ENCODE data around the gene MBNL1.

MBNL1 gene

DNA sequence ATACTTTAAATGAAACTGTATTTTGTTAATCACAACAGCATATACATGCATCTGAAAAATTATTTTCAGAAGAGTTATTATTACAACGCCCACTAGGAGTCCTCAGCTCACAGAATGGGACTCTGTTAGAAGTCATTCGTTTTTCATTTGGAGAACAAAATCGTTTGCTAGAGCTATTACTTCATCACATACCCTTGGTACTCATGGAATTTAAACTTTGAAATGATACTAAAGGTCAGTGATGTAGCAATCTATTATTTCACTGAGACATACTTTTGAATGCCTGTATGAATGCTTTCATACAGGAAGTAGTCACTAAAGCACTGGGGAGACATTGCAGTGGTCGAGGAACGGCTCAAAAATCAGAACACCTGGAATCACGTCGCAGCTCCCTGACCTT lies 198.1 kb downstream of the MBNL1 start:
- H2AFZ ChIP-seq (ENCODE audit: insufficient read depth, low read length, poor library complexity), result no peak overlapping the region
- H4K8ac ChIP-seq (ENCODE audit: low read depth, low read length), result no peak overlapping the region
- H3K9ac ChIP-seq (ENCODE audit: low read length), result no peak overlapping the region
- peak; percentile 49 to 95 for DNase-seq
- no peaks in the 10 kb centered on the region for H3K36me3 ChIP-seq (ENCODE audit: control insufficient read depth in 1 of 2, insufficient read depth in 2 of 2, low read length in 2 of 2)
- H3K4me1 ChIP-seq (ENCODE audit: control insufficient read depth in 1 of 2, insufficient read depth in 2 of 2, low read length in 2 of 2), result no peaks in the 10 kb centered on the region
- no peaks in the 10 kb centered on the region for H3K9me3 ChIP-seq (ENCODE audit: insufficient read depth, low read depth, low read length)
- no peaks in the 10 kb centered on the region for H3K79me2 ChIP-seq (ENCODE audit: control insufficient read depth, insufficient read depth, low read length, poor library complexity)
- no CpG with 5 or more reads among the region's 7 CpGs for WGBS (ENCODE audit: extremely low coverage, insufficient coverage, insufficient read length)
- no peak overlapping the region for H2BK5ac ChIP-seq (ENCODE audit: low read depth, low read length, poor library complexity)
- H4K91ac ChIP-seq (ENCODE audit: low read depth, low read length), result no peak overlapping the region
- H3K27me3 ChIP-seq (ENCODE audit: insufficient read depth, low read length), result no peaks in the 10 kb centered on the region
- H3K23ac ChIP-seq (ENCODE audit: low read length), result no peak overlapping the region
- no peaks in the 10 kb centered on the region for H3K79me1 ChIP-seq (ENCODE audit: low read length)
- H3K4ac ChIP-seq (ENCODE audit: low read depth, low read length), result no peak overlapping the region
- H3K4me3 ChIP-seq (ENCODE audit: low read depth, low read length), result no peak overlapping the region
- no peak overlapping the region for H3K27ac ChIP-seq (ENCODE audit: low read depth, low read length)
- no peak overlapping the region for H3K4me2 ChIP-seq (ENCODE audit: low read length)
- no peak overlapping the region for H3K14ac ChIP-seq (ENCODE audit: low read length)
- no peak overlapping the region for H4K12ac ChIP-seq (ENCODE audit: low read depth, low read length)
- H2BK120ac ChIP-seq (ENCODE audit: insufficient read depth, low read length, poor library complexity), result no peak overlapping the region
- no peak overlapping the region for H2AK5ac ChIP-seq (ENCODE audit: low read length)
- no peak overlapping the region for H2BK12ac ChIP-seq (ENCODE audit: low read length)
- no peak overlapping the region for H3K18ac ChIP-seq (ENCODE audit: low read length)

DNA sequence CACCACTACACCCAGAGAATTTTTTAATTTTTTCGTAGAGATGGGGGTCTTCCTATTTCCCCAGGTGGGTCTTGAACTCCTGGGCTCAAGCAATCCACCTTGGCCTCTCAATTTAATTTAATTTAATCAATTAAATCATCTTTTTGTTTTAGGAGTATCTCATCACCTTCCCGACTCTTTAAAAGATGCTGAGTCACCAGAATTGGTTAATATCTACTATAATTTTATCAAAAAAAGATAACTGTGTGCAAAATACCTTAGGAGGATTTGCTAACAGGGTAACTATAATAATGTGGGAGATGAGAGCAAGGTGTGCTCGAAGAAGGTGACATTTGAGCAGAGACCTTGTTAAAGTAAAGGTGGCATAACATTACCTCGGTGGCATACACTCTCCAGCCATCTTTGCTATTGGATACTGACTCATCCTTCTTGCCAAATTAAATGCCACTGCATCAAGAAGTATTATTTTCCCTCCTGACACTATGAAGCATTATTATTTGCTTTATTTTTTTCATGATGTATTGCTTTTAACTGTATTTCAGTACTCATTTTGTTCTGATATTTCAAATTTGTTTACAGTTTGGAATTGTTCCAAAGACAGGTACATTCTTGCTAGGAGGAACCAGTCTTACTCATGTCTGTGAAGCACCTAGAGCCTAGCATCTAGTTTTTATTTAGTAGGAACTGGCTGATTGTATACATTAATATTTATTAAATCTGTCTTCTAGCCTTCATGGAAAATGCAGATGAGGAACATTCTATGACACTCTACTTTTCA lies 200.7 kb downstream of the MBNL1 start:
- H4K12ac ChIP-seq (ENCODE audit: low read depth, low read length), result no peak overlapping the region
- no peak overlapping the region for H3K27ac ChIP-seq (ENCODE audit: low read depth, low read length)
- no peak overlapping the region for H3K4me3 ChIP-seq (ENCODE audit: low read depth, low read length)
- no peak overlapping the region for H3K4me2 ChIP-seq (ENCODE audit: low read length)
- no peak overlapping the region for H3K14ac ChIP-seq (ENCODE audit: low read length)
- no peaks in the 10 kb centered on the region for H3K36me3 ChIP-seq (ENCODE audit: control insufficient read depth in 1 of 2, insufficient read depth in 2 of 2, low read length in 2 of 2)
- H3K23ac ChIP-seq (ENCODE audit: low read length), result no peak overlapping the region
- H4K8ac ChIP-seq (ENCODE audit: low read depth, low read length), result no peak overlapping the region
- no peak overlapping the region for H2AFZ ChIP-seq (ENCODE audit: insufficient read depth, low read length, poor library complexity)
- no peak overlapping the region for H3K18ac ChIP-seq (ENCODE audit: low read length)
- no peak overlapping the region for H2AK5ac ChIP-seq (ENCODE audit: low read length)
- peak in 1 of 2 donors; percentile 20 for DNase-seq
- H3K9ac ChIP-seq (ENCODE audit: low read length), result no peak overlapping the region
- no peak overlapping the region for H4K91ac ChIP-seq (ENCODE audit: low read depth, low read length)
- H2BK5ac ChIP-seq (ENCODE audit: low read depth, low read length, poor library complexity), result no peak overlapping the region
- no peaks in the 10 kb centered on the region for H3K9me3 ChIP-seq (ENCODE audit: insufficient read depth, low read depth, low read length)
- no peaks in the 10 kb centered on the region for H3K79me1 ChIP-seq (ENCODE audit: low read length)
- no peaks in the 10 kb centered on the region for H3K79me2 ChIP-seq (ENCODE audit: control insufficient read depth, insufficient read depth, low read length, poor library complexity)
- H3K4ac ChIP-seq (ENCODE audit: low read depth, low read length), result no peak overlapping the region
- H2BK12ac ChIP-seq (ENCODE audit: low read length), result no peak overlapping the region
- H3K27me3 ChIP-seq (ENCODE audit: insufficient read depth, low read length), result no peaks in the 10 kb centered on the region
- WGBS (ENCODE audit: extremely low coverage, insufficient coverage, insufficient read length), result no CpG with 5 or more reads among the region's 4 CpGs
- H3K4me1 ChIP-seq (ENCODE audit: control insufficient read depth in 1 of 2, insufficient read depth in 2 of 2, low read length in 2 of 2), result no peaks in the 10 kb centered on the region
- H2BK120ac ChIP-seq (ENCODE audit: insufficient read depth, low read length, poor library complexity), result no peak overlapping the region

GRCh38 chr3:152470095-152470494 lies 201.4 kb downstream of the MBNL1 start:
- H4K8ac ChIP-seq (ENCODE audit: low read depth, low read length), result no peak overlapping the region
- H3K4ac ChIP-seq (ENCODE audit: low read depth, low read length), result no peak overlapping the region
- H3K4me1 ChIP-seq (ENCODE audit: control insufficient read depth in 1 of 2, insufficient read depth in 2 of 2, low read length in 2 of 2), result no peaks in the 10 kb centered on the region
- H4K91ac ChIP-seq (ENCODE audit: low read depth, low read length), result no peak overlapping the region
- no peak overlapping the region for H2BK120ac ChIP-seq (ENCODE audit: insufficient read depth, low read length, poor library complexity)
- no peaks in the 10 kb centered on the region for H3K36me3 ChIP-seq (ENCODE audit: control insufficient read depth in 1 of 2, insufficient read depth in 2 of 2, low read length in 2 of 2)
- no peak overlapping the region for H2AK5ac ChIP-seq (ENCODE audit: low read length)
- no peak overlapping the region for H2BK5ac ChIP-seq (ENCODE audit: low read depth, low read length, poor library complexity)
- H3K79me1 ChIP-seq (ENCODE audit: low read length), result no peaks in the 10 kb centered on the region
- H3K79me2 ChIP-seq (ENCODE audit: control insufficient read depth, insufficient read depth, low read length, poor library complexity), result no peaks in the 10 kb centered on the region
- H3K18ac ChIP-seq (ENCODE audit: low read length), result no peak overlapping the region
- no peak overlapping the region for H3K9ac ChIP-seq (ENCODE audit: low read length)
- H3K9me3 ChIP-seq (ENCODE audit: insufficient read depth, low read depth, low read length), result no peaks in the 10 kb centered on the region
- H3K23ac ChIP-seq (ENCODE audit: low read length), result no peak overlapping the region
- H4K12ac ChIP-seq (ENCODE audit: low read depth, low read length), result no peak overlapping the region
- H3K4me3 ChIP-seq (ENCODE audit: low read depth, low read length), result no peak overlapping the region
- no peak overlapping the region for H3K14ac ChIP-seq (ENCODE audit: low read length)
- H2AFZ ChIP-seq (ENCODE audit: insufficient read depth, low read length, poor library complexity), result no peak overlapping the region
- WGBS (ENCODE audit: extremely low coverage, insufficient coverage, insufficient read length), result no CpG with 5 or more reads among the region's 4 CpGs
- H3K27ac ChIP-seq (ENCODE audit: low read depth, low read length), result no peak overlapping the region
- H3K27me3 ChIP-seq (ENCODE audit: insufficient read depth, low read length), result no peaks in the 10 kb centered on the region
- H3K4me2 ChIP-seq (ENCODE audit: low read length), result no peak overlapping the region
- peak in 1 of 2 donors; percentile 73 for DNase-seq
- H2BK12ac ChIP-seq (ENCODE audit: low read length), result no peak overlapping the region

- no peak overlapping the region for H4K8ac ChIP-seq (ENCODE audit: low read depth, low read length)
- no peak overlapping the region for H3K14ac ChIP-seq (ENCODE audit: low read length)
- no peaks in the 10 kb centered on the region for H3K79me1 ChIP-seq (ENCODE audit: low read length)
- H4K12ac ChIP-seq (ENCODE audit: low read depth, low read length), result no peak overlapping the region
- H3K4me1 ChIP-seq (ENCODE audit: control insufficient read depth in 1 of 2, insufficient read depth in 2 of 2, low read length in 2 of 2), result no peaks in the 10 kb centered on the region
- H2AFZ ChIP-seq (ENCODE audit: insufficient read depth, low read length, poor library complexity), result no peak overlapping the region
- H3K18ac ChIP-seq (ENCODE audit: low read length), result no peak overlapping the region
- no peak overlapping the region for H3K23ac ChIP-seq (ENCODE audit: low read length)
- no peak overlapping the region for H3K27ac ChIP-seq (ENCODE audit: low read depth, low read length)
- H3K36me3 ChIP-seq (ENCODE audit: control insufficient read depth in 1 of 2, insufficient read depth in 2 of 2, low read length in 2 of 2), result no peaks in the 10 kb centered on the region
- H4K91ac ChIP-seq (ENCODE audit: low read depth, low read length), result no peak overlapping the region
- no peaks in the 10 kb centered on the region for H3K79me2 ChIP-seq (ENCODE audit: control insufficient read depth, insufficient read depth, low read length, poor library complexity)
- no peak overlapping the region for H3K9ac ChIP-seq (ENCODE audit: low read length)
- no peak overlapping the region for H2BK12ac ChIP-seq (ENCODE audit: low read length)
- no peak overlapping the region for H3K4me2 ChIP-seq (ENCODE audit: low read length)
- H2BK120ac ChIP-seq (ENCODE audit: insufficient read depth, low read length, poor library complexity), result no peak overlapping the region
- H2AK5ac ChIP-seq (ENCODE audit: low read length), result no peak overlapping the region
- H3K4me3 ChIP-seq (ENCODE audit: low read depth, low read length), result no peak overlapping the region
- no peak overlapping the region for H3K4ac ChIP-seq (ENCODE audit: low read depth, low read length)
- H3K27me3 ChIP-seq (ENCODE audit: insufficient read depth, low read length), result no peaks in the 10 kb centered on the region
- no peaks in the 10 kb centered on the region for H3K9me3 ChIP-seq (ENCODE audit: insufficient read depth, low read depth, low read length)
- no peak overlapping the region for H2BK5ac ChIP-seq (ENCODE audit: low read depth, low read length, poor library complexity)
- no CpG with 5 or more reads among the region's 1 CpG for WGBS (ENCODE audit: extremely low coverage, insufficient coverage, insufficient read length)
- no peak for DNase-seq
These were observed 202.2 kb downstream of the MBNL1 start for GRCh38 chr3:152470893-152471292.

All from trophoblast cell (in vitro differentiated cells and primary cell).